ENCODE measurements around the gene EHD2.

DNA sequence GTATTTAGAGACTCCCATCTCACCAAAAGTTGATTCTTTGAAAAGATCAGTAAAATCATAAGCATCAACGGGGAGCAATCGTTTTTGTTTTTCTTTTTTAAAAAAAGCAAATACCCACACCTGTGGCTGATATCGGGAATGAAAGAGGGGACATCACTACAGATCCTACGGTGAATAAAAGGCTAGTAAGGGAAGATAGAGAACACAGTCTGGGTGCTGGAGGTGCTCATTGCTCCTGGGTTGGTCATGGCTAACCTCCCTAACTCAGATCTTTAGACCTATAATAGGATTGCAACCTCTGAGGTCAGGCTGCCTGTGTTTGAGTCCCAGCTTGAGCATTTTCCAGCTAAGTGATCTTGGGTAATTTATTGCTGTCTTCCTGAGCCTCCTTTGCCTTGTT is 1.1 kb downstream of the EHD2 start:
- TF ChIP-seq, protein P1, sequence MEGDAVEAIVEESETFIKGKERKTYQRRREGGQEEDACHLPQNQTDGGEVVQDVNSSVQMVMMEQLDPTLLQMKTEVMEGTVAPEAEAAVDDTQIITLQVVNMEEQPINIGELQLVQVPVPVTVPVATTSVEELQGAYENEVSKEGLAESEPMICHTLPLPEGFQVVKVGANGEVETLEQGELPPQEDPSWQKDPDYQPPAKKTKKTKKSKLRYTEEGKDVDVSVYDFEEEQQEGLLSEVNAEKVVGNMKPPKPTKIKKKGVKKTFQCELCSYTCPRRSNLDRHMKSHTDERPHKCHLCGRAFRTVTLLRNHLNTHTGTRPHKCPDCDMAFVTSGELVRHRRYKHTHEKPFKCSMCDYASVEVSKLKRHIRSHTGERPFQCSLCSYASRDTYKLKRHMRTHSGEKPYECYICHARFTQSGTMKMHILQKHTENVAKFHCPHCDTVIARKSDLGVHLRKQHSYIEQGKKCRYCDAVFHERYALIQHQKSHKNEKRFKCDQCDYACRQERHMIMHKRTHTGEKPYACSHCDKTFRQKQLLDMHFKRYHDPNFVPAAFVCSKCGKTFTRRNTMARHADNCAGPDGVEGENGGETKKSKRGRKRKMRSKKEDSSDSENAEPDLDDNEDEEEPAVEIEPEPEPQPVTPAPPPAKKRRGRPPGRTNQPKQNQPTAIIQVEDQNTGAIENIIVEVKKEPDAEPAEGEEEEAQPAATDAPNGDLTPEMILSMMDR (IDR thresholded peaks at IDR 0.05): no peak
- no peak for TF ChIP-seq POLR2A (IDR thresholded peaks at IDR 0.05)
- TF ChIP-seq POLR2AphosphoS5 (IDR thresholded peaks at IDR 0.05): no peak
